NCI-H1105 (cell line): ENCODE results near the gene RAP1GAP2.
"Not testable (repeated sequence)": the region's sequence is repeated elsewhere in the genome, so short reads cannot be mapped to it uniquely, and the experiment has no call there.

ENCODE experiments used
- DNase-seq: peaks from one replicate; lab custom pipeline; 2025; lab: John Stamatoyannopoulos, UW

RAP1GAP2 gene

GRCh38 chr17:3025421-3026124, 229.3 kb downstream of the RAP1GAP2 start:
- no peak for DNase-seq

GRCh38 chr17:3026125-3026855, 230.1 kb downstream of the RAP1GAP2 start:
- DNase-seq: no peak

GRCh38 chr17:3026856-3027751, 230.9 kb downstream of the RAP1GAP2 start:
- no peak for DNase-seq

GRCh38 chr17:3027786-3028532, 231.7 kb downstream of the RAP1GAP2 start:
- DNase-seq: no peak

- DNase-seq: no peak
Observed at GRCh38 chr17:3029213-3029913, 233.1 kb downstream of the RAP1GAP2 start.

GRCh38 chr17:3030096-3030495, 233.9 kb downstream of the RAP1GAP2 start:
- no peak for DNase-seq

- DNase-seq: not testable (repeated sequence)
Observed at GRCh38 chr17:3030852-3031470, 234.7 kb downstream of the RAP1GAP2 start.

GRCh38 chr17:3032258-3033247, 236.3 kb downstream of the RAP1GAP2 start:
- DNase-seq: no peak

- DNase-seq: no peak
Observed at GRCh38 chr17:3033248-3033640, 237.0 kb downstream of the RAP1GAP2 start.

GRCh38 chr17:3033741-3034577, 237.7 kb downstream of the RAP1GAP2 start:
- DNase-seq: no peak

GRCh38 chr17:3034578-3034920, 238.3 kb downstream of the RAP1GAP2 start:
- DNase-seq: no peak

GRCh38 chr17:3035256-3035967, 239.2 kb downstream of the RAP1GAP2 start:
- no peak for DNase-seq

- no peak for DNase-seq
Observed at GRCh38 chr17:3035968-3036280, 239.7 kb downstream of the RAP1GAP2 start.

GRCh38 chr17:3036800-3037199, 240.6 kb downstream of the RAP1GAP2 start:
- no peak for DNase-seq

GRCh38 chr17:3037259-3037658, 241.0 kb downstream of the RAP1GAP2 start:
- no peak for DNase-seq

GRCh38 chr17:3038941-3039340, 242.7 kb downstream of the RAP1GAP2 start:
- DNase-seq: no peak

GRCh38 chr17:3039736-3040135, 243.5 kb downstream of the RAP1GAP2 start:
- no peak for DNase-seq

GRCh38 chr17:3040882-3041281, 244.6 kb downstream of the RAP1GAP2 start:
- no peak for DNase-seq
